Measurements from ENCODE around the gene PCDHA13. TPM values are rescaled to one million over a fixed set of nuclear protein-coding genes. Genes with fewer than 3 reads are reported as not detected.
"Not testable (repeated sequence)": the region's sequence is repeated elsewhere in the genome, so short reads cannot be mapped to it uniquely, and the experiment has no call there.

Gene PCDHA13
- total RNA-seq, 2 donors from 2014 or later, result 0.27 to 0.31 TPM

DNA sequence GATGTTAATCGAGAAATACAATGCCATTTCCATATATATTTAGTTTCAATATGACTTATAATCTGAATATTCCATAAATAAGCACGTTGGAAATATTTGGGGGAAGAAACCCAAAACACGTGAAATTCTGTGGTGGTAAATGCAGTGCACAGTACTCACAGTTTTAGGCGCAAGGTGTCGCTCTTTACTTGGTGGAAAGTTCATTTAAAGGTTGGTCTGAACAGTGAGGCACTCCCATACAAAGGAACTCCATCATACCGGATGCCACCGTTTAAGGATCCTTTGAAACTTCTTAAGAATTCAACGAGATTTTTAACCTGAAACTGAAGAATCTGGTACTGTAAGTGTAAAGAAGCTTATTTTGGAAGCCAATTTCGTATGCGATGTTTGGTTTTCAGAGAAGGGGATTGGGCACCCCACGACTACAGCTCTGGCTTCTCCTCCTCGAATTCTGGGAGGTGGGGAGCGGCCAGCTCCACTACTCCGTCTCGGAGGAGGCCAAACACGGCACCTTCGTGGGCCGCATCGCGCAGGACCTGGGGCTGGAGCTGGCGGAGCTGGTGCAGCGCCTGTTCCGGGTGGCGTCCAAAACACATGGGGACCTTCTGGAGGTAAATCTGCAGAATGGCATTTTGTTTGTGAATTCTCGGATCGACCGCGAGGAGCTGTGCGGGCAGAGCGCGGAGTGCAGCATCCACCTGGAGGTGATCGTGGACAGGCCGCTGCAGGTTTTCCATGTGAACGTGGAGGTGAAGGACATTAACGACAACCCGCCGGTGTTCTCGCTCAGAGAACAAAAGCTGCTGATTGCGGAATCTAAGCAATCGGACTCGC, 13.0 kb upstream of the PCDHA13 start, which contains the start of gene PCDHA11:
Gene PCDHA11, plus strand, starts transcription at position 237 of the 834 bp plus-strand sequence. Its CDS starts 147 bp downstream, at position 384.
- ATAC-seq (peak in 1 of 2 donors; percentile 53), DNase-seq (no peak)
- intact Hi-C loops (cut with DNase I), result no loop called here

DNA sequence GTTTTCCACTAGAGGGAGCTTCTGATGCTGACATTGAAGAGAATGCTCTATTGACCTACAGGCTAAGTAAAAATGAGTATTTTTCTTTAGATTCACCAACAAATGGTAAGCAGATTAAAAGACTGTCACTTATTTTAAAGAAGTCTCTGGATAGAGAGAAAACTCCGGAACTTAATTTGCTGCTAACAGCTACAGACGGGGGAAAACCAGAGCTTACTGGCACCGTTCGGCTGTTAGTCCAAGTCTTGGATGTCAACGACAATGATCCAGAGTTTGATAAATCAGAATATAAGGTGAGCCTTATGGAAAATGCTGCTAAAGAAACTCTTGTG, 12.4 kb upstream of the PCDHA13 start:
- no peak for DNase-seq
- intact Hi-C loops (cut with DNase I), result no loop called here
- no peak for ATAC-seq

DNA sequence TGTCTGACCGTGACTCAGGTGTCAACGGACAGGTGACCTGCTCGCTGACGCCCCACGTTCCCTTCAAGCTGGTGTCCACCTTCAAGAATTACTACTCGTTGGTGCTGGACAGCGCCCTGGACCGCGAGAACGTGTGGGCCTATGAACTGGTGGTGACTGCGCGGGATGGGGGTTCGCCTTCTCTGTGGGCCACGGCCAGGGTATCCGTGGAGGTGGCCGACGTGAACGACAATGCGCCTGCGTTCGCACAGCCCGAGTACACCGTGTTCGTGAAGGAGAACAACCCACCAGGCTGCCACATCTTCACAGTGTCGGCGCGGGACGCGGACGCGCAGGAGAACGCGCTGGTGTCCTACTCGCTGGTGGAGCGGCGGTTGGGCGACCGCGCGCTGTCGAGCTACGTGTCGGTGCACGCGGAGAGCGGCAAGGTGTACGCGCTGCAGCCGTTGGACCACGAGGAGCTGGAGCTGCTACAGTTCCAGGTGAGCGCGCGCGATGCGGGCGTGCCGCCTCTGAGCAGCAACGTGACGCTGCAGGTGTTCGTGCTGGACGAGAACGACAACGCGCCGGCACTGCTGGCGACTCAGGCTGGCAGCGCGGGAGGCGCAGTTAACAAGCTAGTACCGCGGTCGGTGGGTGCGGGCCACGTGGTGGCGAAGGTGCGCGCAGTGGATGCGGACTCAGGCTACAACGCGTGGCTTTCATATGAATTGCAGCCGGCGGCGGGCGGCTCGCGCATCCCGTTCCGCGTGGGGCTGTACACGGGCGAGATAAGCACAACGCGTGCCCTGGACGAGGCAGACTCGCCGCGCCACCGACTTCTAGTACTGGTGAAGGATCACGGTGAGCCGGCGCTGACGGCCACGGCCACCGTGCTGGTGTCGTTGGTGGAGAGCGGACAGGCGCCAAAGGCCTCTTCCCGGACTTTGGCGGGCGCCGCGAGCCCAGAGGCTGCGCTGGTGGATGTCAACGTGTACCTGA, 11.4 kb upstream of the PCDHA13 start:
- no peak for DNase-seq
- no peak for ATAC-seq
- intact Hi-C loops (cut with DNase I), result no loop called here

DNA sequence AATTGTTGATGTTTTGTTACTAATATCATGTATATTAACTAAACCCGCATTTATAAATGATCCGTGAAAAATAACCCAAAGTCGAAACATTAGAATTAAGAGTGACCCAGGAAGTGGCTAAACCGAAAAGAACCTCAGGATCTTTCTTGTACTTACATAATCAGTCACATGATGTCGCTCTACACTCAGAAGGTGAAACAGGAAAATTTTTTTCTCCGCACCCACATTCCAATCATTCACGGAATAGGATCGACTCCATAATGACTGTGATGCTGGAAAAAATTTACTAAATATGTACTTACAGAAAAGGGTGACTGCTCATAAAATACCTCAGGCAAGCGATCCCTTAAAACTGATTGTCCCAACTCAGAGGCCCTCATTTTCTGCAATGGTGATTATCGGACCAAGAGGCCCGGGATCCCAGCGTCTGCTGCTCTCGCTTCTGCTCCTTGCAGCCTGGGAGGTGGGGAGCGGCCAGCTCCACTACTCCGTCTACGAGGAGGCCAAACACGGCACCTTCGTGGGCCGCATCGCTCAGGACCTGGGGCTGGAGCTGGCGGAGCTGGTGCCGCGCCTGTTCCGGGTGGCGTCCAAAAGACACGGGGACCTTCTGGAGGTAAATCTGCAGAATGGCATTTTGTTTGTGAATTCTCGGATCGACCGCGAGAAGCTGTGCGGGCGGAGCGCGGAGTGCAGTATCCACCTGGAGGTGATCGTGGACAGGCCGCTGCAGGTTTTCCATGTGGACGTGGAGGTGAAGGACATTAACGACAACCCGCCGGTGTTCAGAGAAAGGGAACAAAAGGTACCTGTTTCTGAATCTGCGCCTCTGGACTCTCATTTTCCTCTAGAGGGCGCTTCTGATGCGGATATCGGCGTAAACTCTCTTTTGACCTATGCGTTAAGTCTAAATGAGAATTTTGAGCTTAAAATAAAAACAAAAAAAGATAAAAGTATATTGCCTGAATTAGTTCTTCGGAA, 6.5 kb upstream of the PCDHA13 start, which contains the start of gene PCDHA12:
Gene PCDHA12, plus strand, starts transcription at position 224 of the 981 bp plus-strand sequence. Its CDS starts 165 bp downstream, at position 389.
- DNase-seq (no peak), ATAC-seq (no peak)
- intact Hi-C loops (cut with DNase I), result no loop called here

DNA sequence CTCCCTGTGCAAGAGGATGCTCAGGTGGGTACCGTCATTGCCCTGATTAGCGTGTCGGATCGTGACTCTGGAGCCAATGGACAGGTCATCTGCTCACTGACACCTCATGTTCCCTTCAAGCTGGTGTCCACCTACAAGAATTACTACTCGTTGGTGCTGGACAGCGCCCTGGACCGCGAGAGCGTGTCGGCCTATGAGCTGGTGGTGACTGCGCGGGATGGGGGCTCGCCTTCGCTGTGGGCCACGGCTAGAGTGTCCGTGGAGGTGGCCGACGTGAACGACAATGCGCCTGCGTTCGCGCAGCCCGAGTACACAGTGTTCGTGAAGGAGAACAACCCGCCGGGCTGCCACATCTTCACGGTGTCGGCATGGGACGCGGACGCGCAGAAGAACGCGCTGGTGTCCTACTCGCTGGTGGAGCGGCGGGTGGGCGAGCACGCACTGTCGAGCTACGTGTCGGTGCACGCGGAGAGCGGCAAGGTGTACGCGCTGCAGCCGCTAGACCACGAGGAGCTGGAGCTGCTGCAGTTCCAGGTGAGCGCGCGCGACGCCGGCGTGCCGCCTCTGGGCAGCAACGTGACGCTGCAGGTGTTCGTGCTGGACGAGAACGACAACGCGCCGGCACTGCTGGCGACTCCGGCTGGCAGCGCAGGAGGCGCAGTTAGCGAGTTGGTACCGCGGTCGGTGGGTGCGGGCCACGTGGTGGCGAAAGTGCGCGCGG, 5.2 kb upstream of the PCDHA13 start:
- DNase-seq; ATAC-seq; intact Hi-C loops (cut with DNase I): not testable (repeated sequence)

DNA sequence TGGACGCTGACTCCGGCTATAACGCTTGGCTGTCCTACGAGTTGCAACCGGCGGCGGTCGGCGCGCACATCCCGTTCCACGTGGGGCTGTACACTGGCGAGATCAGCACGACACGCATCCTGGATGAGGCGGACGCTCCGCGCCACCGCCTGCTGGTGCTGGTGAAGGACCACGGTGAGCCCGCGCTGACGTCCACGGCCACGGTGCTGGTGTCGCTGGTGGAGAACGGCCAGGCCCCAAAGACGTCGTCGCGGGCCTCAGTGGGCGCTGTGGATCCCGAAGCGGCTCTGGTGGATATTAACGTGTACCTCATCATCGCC, 4.7 kb upstream of the PCDHA13 start:
- no peak for ATAC-seq
- intact Hi-C loops (cut with DNase I), result no loop called here
- DNase-seq, result no peak

DNA sequence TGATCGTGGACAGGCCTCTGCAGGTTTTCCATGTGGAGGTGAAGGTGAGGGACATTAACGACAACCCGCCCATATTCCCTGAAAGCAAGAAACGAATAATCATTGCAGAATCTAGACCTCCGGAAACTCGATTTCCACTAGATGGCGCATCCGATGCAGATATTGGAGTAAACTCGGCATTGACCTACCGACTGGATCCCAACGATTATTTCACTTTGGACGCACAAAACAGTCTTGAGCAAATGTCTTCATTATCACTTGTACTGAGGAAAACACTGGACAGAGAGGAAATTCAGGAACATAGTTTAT, 621 bp downstream of the PCDHA13 start:
- intact Hi-C loops (cut with DNase I), result loop anchor here in 1 of 2 donors (10.0 kb wide), 1 partner anchor 162 kb away; no protein-coding TSS in a partner anchor
- no peak for ATAC-seq
- DNase-seq, result no peak

DNA sequence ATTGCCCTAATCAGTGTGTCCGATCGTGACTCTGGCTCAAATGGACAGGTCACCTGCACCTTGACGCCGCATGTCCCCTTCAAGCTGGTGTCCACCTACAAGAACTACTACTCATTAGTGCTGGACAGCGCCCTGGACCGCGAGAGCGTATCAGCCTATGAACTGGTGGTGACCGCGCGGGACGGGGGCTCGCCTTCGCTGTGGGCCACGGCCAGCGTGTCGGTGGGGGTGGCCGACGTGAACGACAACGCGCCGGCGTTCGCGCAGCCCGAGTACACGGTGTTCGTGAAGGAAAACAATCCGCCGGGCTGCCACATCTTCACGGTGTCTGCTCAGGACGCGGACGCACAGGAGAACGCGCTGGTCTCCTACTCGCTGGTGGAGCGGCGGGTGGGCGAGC, 1.4 kb downstream of the PCDHA13 start:
- DNase-seq (no peak), ATAC-seq (no peak)
- intact Hi-C loops (cut with DNase I), result loop anchor here in 1 of 2 donors (10.0 kb wide), 1 partner anchor 161 kb away; no protein-coding TSS in a partner anchor

DNA sequence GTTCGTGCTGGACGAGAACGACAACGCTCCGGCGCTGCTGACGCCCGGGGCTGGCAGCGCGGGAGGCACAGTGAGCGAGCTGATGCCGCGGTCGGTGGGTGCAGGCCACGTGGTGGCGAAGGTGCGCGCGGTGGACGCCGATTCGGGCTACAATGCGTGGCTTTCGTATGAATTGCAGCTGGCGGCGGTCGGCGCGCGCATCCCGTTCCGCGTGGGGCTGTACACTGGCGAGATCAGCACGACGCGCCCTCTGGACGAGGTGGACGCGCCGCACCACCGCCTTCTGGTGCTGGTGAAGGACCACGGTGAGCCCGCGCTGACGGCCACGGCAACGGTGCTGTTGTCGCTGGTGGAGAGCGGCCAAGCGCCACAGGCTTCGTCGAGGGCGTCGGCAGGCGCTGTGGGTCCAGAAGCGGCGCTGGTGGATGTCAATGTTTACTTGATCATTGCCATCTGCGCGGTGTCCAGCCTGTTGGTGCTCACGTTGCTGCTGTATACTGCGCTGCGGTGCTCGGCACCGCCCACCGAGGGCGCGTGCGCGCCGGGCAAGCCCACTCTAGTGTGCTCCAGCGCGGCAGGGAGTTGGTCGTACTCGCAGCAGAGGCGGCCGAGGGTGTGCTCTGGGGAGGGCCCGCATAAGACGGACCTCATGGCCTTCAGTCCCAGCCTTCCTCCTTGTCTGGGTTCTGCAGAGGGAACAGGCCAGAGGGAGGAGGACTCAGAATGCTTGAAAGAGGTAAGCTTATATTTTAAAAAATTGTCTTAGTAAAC, 2.2 kb downstream of the PCDHA13 start:
- DNase-seq (no peak), ATAC-seq (no peak)
- intact Hi-C loops (cut with DNase I), result loop anchor here in 1 of 2 donors (10.0 kb wide), 1 partner anchor 161 kb away; no protein-coding TSS in a partner anchor

DNA sequence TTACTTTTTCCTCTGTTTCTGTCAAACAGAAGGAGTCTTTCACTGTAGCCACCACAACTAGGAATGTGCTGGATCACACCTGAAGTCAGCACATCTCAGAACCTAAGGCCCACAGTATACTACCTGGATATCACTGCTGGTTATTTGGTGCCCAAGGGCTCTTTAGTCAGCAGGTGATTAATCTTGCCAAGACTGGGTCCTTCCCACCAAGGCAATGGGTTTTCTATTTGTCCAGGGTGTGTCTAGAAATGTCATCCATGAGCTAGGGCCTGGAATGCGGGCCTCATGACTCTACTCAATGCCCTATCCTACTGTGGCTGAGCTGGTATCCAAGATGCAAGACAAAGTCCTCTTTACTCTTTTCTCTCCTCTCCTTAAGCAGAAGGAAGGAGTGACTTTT, 34.4 kb downstream of the PCDHA13 start:
- no peak for DNase-seq
- intact Hi-C loops (cut with DNase I), result no loop called here
- ATAC-seq, result no peak

DNA sequence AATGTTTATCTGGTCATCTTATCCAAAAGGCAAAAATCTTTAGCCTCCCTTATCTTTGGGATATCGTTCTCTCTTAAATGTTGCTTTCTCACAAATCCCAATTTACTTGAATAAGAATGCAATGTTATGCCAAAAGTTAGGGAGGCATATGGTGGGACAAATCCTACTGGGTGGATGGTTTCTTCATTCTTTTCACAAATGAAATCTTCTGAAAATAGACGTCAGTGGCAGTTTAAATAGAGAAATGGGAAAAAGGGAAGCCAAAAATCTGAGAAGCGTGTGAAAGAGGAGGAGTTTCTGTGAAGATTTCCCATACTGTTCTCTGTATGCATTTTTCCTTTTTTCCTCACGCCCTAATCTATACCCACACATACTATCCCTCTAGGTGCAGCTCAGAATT, 41.7 kb downstream of the PCDHA13 start:
- no peak for ATAC-seq
- intact Hi-C loops (cut with DNase I), result no loop called here
- no peak for DNase-seq

DNA sequence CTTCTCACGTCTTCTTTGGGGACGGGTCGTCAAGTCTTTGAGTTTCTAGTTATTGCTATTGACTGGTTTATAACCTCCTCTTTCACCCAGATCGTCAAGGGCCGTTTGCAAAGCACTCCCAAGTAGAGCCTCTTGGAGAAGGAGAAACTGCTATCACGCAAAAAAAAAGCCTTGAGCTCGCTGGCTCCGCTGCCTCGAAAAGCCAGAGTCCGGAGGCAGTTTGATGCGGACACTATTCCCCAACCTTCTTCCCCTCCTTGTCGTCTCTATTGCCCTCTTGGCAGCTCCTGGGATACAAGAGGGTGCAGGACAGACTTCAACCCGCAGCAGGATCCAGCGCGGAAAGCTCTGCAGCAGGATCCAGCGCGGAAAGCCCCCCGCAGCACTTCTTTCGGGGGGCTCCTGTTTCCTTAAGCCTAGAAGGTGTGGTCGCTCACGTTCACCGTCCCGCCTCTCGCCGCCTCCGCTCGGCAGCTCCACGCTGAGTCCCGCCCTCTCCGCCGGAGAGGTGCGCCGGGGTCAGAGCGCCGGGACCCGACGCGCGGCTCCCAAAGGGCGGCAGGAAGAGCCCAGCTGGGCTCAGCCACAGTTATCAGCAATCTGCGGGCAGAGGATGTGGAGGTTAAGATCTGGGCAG, 44.0 kb downstream of the PCDHA13 start, which contains the start of gene PCDHAC1:
Gene PCDHAC1, plus strand, starts transcription at position 494 of the 637 bp plus-strand sequence. CDS start 594 bp downstream, outside the sequence.
- intact Hi-C loops (cut with DNase I), result no loop called here
- peak; percentile 25 for DNase-seq
- ATAC-seq, result peak; percentile 53 to 89

DNA sequence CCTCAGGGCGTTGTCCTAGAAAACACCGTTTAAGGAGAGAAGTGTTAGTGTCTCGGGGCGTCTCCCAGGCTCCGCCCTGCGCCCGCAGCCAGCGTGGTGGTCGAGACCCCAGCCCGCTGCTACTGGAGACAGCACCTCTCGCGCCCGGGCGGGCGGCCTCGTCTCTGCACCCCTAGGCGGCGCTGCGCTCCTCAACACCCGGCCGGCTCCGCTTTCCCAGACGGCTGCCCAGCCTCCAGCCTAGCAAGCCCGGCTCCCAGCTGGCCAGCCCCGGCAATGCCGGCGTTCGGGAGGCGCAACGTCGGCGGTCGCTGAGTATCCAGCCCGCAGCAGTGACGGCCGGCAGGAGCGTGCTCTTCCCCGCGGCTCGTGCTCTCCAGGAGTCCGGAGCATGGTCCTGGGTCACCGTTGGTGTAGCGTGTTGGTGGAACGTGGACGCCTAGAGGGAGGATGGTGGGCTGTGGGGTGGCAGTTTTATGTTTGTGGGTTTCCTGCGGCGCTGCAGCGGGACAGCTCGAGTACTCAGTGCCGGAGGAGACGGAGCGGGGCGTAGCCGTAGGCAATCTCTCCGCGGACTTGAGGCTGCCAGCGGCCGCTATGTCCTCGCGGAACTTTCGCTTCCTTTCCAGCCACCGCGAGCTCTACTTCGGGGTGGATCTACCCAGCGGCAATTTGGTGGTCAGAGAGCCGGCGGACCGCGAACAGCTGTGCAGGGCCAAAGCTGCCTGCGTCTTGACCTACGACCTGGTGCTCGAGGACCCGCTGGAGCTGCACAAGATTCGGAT, 44.7 kb downstream of the PCDHA13 start:
- ATAC-seq (peak; percentile 94 to 98), DNase-seq (peak; percentile 86)
- intact Hi-C loops (cut with DNase I), result no loop called here

DNA sequence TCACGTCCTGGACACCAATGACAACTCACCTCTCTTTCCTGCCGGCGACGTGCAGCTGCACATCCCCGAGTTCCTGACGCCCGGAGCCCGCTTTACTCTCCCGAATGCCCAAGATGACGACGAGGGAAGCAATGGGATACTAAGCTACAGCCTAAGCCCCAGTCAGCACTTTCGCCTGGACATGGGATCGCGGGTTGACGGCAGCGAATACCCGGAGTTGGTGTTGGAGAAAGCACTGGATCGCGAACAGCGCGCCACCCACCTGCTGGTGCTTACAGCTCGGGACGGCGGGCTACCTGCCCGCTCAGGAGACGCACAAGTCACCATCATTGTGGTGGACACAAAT, 45.3 kb downstream of the PCDHA13 start:
- DNase-seq (peak; percentile 24), ATAC-seq (peak in 1 of 2 donors; percentile 14)
- intact Hi-C loops (cut with DNase I), result no loop called here

Measured in left cardiac atrium (tissue), 4 donors.